Activated naive CD4-positive, alpha-beta T cell treated with Interleukin-2 at 50 U/mL for 16 hours (primary cell): ENCODE measurements around the gene UBE2A.
A peak's percentile ranks its signal among the peaks of the same experiment; 100 is the strongest.

ENCODE experiments used
- DNase-seq: peaks from one replicate; pipeline ENCODE4 v3.0.0-alpha.2; 2020

UBE2A gene

GRCh38 chrX:119574394-119575266 lies at the start of gene UBE2A:
UBE2A (plus strand) TSS chrX:119574563; CDS start chrX:119574712, 149 bp downstream.
- peak; percentile 90 for DNase-seq

DNA sequence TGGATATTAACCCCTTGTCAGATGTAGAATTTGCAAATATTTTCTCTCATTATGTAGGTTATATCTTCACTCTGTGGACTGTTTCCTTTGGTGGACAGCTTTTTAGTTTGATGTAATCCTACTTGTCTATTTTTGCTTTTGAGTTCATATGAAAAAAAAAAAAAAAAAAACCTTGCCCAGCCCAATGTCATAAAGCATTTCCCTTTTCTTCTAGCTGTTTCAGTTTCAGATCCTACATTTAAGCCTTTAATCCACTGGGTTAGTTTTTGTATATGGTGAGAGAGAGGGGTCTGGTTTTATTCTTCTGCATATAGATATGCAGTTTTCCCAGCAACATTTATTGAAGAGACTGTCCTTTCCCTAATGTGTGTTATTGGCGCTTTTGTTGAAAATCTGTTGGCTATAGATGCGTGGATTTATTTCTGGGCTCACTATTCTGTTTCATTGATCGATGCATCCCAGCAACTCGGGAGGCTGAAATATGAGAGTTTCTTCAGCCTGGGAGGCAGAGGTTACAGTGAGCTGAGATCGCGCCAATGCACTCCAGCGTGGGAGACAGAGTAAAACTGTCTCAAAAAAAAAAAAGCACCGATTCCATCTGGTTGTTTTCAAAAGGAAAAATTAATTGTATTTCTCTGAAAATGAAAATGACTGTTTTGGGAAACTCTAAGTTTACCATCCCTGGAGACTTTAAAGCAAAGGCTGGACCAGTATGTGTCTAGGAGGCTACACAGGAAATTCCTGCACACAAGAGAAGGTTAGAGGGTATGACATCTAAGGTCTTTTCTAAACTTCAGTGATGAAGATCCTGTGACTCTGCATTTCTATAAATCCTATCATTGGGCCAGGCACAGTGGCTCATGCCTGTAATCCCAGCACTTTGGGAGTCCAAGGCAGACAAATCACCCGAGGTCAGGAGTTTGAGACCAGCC lies 44.8 kb upstream of the UBE2A start:
- DNase-seq, result no peak

DNA sequence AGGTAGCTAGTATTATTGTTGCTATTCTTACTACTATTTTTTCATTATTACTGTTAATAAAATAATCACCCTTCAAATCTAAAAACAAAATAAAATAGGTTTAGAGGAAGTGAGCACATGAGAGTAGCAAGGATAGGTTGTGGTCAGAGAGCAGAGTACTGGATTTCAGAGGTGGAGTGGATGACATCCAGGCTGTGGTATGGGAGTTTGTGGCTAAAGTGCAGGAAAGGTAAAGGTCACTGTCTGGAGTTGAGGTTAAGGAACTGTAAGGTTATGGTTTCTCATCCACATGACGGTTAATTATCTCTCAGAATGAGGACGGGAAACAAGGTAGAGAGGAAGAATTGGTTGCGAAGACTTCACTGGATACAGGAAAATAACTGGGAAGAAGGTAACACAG lies 36.9 kb upstream of the UBE2A start:
- DNase-seq, result no peak

GRCh38 chrX:119539872-119540271 lies 34.5 kb upstream of the UBE2A start:
- DNase-seq, result no peak

- no peak for DNase-seq
These were observed 33.2 kb upstream of the UBE2A start for GRCh38 chrX:119541188-119541587.

DNA sequence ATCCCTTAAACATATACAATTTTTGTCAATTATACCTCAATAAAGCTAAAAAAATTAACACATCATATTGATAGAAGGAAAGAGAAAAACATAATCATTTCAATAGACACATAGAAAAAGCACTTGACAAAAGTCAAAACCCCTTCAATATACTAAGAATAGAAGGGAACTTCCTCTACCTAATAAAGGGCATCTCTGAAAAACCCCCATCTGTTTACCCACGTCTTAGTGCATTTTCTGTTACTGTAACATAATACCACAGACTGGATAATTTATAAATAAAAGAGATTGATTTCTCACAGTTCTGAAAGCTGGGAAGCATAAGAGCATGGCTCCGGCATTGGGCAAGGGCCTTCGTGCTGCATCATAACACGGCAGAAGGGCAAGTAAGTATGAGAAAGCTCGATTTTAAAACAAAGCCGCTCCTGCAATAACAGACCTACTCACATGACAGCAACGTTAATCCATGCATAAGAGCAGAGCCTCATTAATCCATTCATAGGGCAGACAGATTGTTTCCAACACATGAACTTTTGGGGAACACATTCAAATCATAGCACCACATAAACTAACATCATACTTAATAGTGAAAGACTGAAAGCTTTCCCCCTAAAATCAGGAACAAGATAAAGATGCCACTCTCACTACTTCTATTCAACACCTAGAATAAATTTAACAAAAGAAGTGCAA lies 24.9 kb upstream of the UBE2A start:
- no peak for DNase-seq

- DNase-seq, result no peak
These were observed 21.9 kb upstream of the UBE2A start for GRCh38 chrX:119552508-119552907.

GRCh38 chrX:119565107-119565663 lies 9.2 kb upstream of the UBE2A start, which contains the start of gene STEEP1:
STEEP1 (minus strand) TSS chrX:119565409; CDS start chrX:119565355, 54 bp downstream.
- peak; percentile 85 for DNase-seq

GRCh38 chrX:119570351-119570835 lies 4.0 kb upstream of the UBE2A start:
- DNase-seq, result no peak

DNA sequence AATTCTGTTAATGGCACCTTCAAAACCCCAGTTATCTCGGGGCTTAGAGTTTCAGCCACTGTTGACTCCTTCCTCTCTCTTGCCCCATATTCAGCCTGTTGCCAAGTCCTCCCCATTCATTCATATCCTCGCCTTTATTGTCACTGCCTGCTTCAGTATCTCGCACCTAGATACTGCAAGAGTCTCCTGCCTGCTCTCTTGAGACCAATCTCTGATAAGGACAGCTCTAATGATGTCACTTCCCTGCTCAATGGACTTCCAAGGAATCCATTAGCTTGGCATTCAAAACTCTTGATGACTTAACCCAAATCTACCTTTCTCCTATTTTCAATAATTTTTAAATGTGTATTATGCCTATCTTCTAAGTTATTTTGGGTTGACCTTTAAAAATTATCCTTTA lies 1.1 kb upstream of the UBE2A start:
- no peak for DNase-seq

DNA sequence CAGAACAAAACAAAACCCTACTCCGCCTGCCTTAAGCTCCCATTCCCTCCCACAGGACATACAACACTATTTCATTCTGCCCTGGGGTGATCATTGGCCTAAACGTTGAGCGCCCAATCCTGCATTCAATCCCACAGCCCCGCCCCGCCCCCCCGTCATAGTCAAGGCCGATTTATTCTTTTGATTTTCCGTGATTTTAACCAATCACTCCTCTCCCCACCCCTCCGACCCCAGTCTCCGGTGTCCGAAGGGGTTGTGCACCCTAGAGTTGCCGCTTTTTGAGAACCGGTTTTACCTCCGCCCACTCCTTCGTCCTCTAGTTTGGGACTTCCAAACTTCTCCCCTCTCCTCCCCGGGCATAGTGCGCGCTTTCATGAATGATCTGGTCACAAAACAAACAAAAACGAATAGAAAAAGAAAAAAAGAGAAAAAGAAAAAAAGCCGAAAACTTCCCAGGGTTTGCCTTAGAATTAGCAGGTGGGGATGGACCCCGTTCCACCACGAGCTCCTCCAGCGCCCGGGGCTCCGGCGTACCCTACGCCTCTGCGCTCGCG lies 446 bp upstream of the UBE2A start:
- no peak for DNase-seq

DNA sequence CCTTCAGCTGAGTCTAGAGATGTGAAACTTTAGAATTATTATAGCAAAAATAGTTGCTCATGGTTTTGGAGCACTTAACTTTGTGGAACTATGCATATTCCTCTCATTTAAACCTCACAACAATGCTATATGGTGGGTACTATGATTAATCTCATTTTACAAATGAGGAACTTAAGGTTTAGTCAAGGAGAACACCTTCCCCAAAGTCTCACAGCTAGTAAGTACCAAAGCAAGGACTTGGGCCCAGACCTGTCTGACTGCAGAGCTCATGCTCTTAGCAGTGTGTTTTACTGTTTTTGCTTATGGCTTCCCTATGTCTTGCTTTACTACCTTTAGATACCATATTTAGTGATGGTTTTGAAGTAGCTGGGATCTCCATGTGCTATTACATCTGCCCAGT lies 5.1 kb downstream of the UBE2A start:
- no peak for DNase-seq

DNA sequence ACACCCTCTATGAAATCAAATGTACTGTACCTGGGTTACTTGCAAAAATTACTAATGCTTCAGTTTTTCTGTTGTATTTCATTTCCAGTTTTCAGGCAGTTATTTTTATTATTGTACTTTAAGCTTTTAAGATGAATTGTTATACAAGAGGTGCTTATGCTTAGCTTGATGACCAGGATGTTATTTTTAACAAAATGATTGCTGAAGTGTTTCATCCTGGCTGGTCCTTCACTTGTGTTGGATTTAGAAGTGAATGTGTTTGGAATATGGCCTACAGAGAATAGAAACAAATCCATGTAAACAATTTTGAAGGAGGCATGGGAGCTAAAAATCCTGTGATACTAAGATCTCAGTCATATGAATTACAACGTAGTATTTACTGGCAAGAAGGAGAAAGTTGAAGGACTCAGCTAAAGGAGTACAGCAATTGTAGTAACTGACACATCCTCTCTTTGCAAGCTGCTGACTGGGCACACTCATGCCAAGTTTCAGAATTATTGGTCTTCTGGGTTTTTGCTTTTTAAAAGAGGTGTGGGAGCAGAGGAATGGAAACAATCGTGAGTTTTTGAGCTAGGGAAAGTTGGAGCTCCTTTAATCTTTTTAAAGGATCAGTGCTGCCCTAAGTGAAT lies 9.2 kb downstream of the UBE2A start:
- no peak for DNase-seq

GRCh38 chrX:119589810-119590209 lies 15.4 kb downstream of the UBE2A start:
- no peak for DNase-seq

GRCh38 chrX:119602701-119603255 lies 28.4 kb downstream of the UBE2A start:
- no peak for DNase-seq

DNA sequence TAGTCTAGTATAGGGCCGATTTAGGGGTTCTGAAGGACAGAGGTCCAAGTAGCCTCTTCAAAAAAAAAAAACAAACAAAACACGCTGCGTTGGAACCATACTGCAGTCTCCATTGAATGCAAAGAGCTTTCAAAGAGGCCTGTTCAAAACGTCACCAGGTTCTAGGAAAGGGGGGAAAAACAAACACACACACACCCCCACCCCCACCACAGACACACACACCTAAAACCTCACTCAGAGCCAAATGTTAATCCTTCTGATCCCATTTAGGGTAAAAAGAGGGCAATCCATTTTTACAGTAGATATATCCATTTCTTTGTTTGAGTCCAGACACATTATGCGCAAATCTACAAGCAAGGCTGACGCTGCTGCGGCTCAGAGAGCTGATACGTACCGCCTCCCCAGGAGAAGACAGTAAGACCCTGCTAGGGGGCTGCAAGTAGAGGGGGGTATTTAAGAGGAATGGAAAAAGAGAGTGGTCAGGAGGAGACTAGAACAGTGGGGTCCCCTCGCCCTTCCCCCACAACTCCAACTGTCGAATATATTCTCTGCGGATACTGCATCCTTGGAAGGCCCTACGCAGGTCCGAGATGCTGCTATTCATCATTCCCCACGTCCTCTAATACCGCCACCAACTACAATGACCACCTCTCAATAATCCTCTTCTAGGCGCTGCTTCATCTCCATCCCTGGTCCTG lies 30.6 kb downstream of the UBE2A start:
- no peak for DNase-seq

DNA sequence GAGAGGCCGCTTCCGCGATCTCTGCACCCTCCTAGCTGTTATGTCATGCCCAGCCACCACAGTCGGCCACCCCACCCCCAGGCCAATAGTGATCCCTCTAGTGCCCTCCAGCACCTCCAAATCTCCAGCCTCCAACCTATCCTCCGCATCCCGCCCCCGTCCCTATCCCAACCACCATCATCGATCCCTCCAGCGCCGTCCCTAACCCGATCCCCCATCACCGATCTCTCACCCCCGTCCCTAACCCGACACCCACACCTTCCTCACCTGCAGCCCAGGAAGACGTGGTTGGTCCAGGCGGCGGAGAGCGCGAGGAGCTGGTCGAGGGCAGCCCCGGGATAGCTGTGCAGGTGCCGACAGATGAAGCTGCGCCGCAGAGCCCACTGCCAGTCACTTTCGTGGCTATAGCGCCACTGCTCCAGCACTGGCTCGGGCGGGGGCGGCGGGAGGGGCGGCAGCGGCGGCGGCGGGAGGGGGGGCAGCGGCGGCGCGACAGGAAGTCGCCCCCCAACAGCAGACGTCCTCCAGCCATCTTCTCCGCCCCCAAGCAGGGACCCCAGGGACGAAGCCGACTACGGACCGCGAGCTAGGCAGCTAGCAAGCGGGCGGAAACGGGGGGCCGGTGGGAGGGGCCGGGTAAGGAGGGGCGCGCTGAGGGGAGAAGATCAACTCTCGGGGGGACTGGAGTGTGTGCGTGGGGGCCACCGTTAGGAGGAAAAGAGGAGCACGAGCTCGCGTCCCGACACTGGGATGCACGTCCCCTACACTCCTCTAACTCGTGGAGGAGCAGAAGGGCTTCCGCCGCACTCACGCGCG lies 31.3 kb downstream of the UBE2A start:
- peak; percentile 46 for DNase-seq

- peak; percentile 88 for DNase-seq
These were observed 32.1 kb downstream of the UBE2A start, which contains the start of gene NKRF for GRCh38 chrX:119606280-119607017. NKRF (minus strand) TSS chrX:119606424.

DNA sequence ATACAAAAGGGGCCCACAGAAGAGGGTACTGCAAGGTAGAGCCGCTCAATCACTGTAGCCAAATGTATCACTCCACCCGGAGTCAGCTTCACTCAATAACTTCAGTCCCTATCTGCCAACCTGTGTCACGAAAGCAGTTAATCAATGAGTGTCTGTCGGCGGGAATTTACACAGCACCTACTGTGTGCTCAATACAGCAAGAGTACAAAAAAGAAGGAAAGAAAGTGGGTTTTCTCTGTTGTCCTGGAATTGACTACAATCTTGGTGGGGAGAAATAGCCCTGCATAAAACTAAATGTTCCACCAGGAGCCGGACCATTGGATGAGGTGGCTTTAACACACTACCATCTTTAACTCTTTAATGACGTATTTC lies 32.6 kb downstream of the UBE2A start:
- no peak for DNase-seq
